CD4-positive, alpha-beta T cell treated with Interleukin-2 at 100 ng/mL for 4 hours (primary cell): ENCODE measurements around the gene CYP27A1.

Experiments used
- DNase-seq: peaks from one replicate; pipeline ENCODE4 v3.0.0-alpha.2; 2020; ENCODE audit warnings: low spot score

CYP27A1 gene

GRCh38 chr2:218858671-218859555 is 77.0 kb downstream of the CYP27A1 start:
- DNase-seq, result no peak

DNA sequence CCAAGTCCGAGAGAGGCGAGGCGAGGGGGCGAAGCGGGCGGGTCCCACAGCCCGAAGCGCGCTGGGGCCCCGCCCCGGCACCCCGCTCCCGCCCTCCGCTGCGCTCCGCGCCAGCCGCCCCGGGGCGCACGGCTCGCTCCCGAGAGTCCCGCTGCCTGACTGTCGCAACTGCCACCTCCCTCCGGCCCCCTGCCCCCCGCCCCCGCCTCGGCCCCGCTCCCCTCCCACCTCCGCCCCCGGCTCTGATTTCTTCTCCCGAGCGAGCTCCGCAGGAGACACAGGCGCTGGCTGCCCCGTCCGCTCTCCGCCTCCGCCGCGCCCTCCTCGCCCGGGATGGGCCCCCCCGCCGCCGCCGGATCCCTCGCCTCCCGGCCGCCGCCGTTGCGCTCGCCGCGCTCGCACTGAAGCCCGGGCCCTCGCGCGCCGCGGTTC is 77.6 kb downstream of the CYP27A1 start, which contains the start of gene WNT6:
WNT6 (plus strand) TSS at position 250 of the 432 bp plus-strand sequence. CDS start 233 bp downstream, outside the sequence.
- DNase-seq, result no peak

DNA sequence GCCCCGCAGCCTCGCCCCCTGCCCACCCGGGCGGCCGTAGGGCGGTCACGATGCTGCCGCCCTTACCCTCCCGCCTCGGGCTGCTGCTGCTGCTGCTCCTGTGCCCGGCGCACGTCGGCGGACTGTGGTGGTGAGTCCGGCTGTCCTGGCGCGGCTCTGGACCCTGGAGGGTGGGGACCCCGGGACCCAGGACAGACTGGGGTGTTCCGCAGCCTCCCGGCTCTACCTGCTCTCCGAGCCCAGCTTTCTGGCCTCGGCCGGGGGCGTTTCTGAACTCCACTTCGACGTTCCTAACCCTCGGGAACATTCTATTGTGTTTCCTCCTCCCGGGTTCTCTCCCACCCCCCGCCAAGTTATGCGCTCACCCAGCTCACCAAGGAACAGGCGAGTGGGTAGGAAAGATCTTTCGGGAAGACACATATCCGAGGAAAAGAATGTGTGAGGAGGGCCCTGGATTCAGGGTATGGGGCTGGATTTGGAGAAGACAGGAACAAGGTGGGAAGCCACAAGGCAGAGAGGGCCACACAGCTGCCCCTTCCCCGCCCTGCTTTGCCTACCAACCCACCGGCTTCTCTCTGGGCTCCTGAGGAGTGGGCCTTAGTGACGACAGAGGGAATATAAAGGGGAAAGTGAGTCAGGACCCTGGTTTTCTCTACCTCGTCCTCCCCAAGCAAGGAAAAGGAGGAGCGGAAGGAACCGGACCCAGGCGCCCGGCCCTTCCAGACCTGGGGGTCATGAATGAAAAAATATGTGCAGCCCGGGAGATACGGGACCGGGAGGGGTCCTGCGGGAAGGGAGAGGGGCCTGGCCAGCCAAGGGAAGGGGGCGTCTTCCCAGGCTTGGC is 78.3 kb downstream of the CYP27A1 start:
- no peak for DNase-seq

- DNase-seq, result no peak
These were observed 79.0 kb downstream of the CYP27A1 start for GRCh38 chr2:218860950-218861381.

DNA sequence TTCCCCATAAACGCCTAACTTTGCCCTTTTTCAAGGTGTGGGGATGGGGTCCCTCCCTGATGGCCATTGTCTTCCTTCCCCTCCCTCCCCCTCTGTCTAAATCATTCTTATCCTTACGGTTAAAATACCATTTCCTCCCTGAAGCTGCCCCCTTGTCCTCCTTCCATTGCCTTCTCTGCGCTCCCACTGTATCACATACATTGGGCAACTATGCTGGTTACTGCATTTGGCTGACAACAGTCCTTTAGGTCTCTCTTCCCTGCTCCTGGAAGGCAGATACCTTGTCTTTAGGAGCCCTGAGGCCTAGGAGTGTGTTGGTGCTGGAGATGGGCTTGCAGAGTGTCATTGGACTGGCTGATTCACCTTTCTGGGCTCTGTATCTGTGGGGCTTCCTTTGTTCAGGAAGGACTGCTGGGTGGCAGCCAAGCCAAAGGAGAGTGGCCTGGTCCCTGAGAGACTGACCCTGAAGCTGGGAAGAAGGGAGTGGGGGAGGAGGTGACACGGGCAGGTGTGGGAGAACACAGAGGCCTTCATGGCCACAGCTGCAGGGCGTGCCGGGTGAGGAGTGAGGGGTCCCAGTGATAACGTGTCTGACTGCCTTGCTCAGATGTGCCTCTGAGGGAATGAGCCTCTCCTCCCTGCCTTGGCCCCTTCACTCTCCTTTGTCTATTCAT is 79.8 kb downstream of the CYP27A1 start:
- no peak for DNase-seq

DNA sequence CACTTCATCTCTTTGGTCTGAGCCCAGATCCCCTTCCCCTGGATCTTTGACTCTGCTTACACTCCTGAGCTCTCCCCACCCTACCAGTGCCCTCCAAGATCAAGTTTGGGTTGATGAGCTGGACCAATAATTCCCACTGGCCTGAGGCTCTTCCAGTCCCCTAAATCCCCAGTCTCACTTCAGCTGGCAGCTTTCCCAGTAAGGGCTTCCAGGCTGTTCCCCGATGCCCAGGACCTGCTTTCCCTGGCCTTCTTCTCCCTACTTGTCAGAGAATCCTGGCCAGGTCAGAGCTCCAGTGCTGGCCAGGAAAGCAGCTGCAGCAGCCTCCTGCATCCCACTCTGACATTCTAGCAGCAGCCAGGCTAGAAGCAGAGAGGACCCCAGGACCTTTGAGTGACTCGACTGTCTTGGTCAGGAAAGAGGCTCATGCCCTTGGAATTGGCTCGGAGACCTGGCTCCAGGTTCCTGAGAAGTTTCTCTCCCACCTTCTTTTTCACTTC is 81.1 kb downstream of the CYP27A1 start:
- no peak for DNase-seq
